Activated naive CD4-positive, alpha-beta T cell treated with anti-CD3 and anti-CD28 coated beads for 36 hours (primary cell): ENCODE measurements around the gene ABHD17B. TPM values are rescaled to one million over a fixed set of nuclear protein-coding genes. Genes with fewer than 3 reads are reported as not detected.

Experiments used
- CTCF ChIA-PET: fragments of 350-600 bp; sonication (Branson Sonifier 250); formaldehyde crosslinking; loops from one replicate; lab custom pipeline; 2021; ENCODE audit warnings: antibody characterized with exemption; lab: Charles Lee
- DNase-seq: peaks from one replicate; pipeline ENCODE4 v3.0.0-alpha.2; 2020
- H3K27ac Mint-ChIP-seq: one replicate; pipeline ENCODE4 v1.8.0; 2021; ENCODE audit warnings: mild to moderate bottlenecking, mixed read lengths
- H3K27me3 Mint-ChIP-seq: one replicate; pipeline ENCODE4 v1.8.0; 2021; ENCODE audit warnings: low read depth, mixed read lengths
- H3K36me3 Mint-ChIP-seq: one replicate; pipeline ENCODE4 v1.8.0; 2021; ENCODE audit warnings: low read depth, mixed read lengths
- H3K4me1 Mint-ChIP-seq: one replicate; pipeline ENCODE4 v1.8.0; 2021; ENCODE audit warnings: low read depth, mixed read lengths
- H3K4me3 Mint-ChIP-seq: one replicate; pipeline ENCODE4 v1.8.0; 2021; ENCODE audit warnings: mild to moderate bottlenecking, moderate library complexity, mixed read lengths
- H3K9me3 Mint-ChIP-seq: one replicate; pipeline ENCODE4 v1.8.0; 2021; ENCODE audit warnings: mixed read lengths
- intact Hi-C: fragments of 100-400 bp; cut with micrococcal nuclease; formaldehyde crosslinking; loops from one replicate; pipeline ENCODE4 v1.15.1; 2023
- total RNA-seq, 2 experiments: library from RNA; stranded (reverse); gene quantifications; one replicate each; pipeline ENCODE4 v1.2.3, GENCODE V29; 2021

ABHD17B gene
- total RNA-seq, 2 experiments from 2014 or later: 10.2 to 11.1 TPM

- H3K27ac Mint-ChIP-seq: no peak overlapping the region
- no peaks in the 10 kb centered on the region for H3K9me3 Mint-ChIP-seq
- CTCF ChIA-PET: no interaction called here
- peaks cover 7% of the 10 kb centered on the region for H3K4me1 Mint-ChIP-seq
- peaks cover 4% of the 10 kb centered on the region for H3K36me3 Mint-ChIP-seq
- no peaks in the 10 kb centered on the region for H3K27me3 Mint-ChIP-seq
- no peak overlapping the region for H3K4me3 Mint-ChIP-seq
- intact Hi-C loops: no loop called here
- no peak for DNase-seq
Measured at GRCh38 chr9:71929223-71929622, 18.2 kb upstream of the ABHD17B start.

- no peak for DNase-seq
- H3K9me3 Mint-ChIP-seq: no peaks in the 10 kb centered on the region
- CTCF ChIA-PET: no interaction called here
- peaks cover 9% of the 10 kb centered on the region for H3K4me1 Mint-ChIP-seq
- no peak overlapping the region for H3K4me3 Mint-ChIP-seq
- no peak overlapping the region for H3K27ac Mint-ChIP-seq
- peaks cover 4% of the 10 kb centered on the region for H3K36me3 Mint-ChIP-seq
- H3K27me3 Mint-ChIP-seq: no peaks in the 10 kb centered on the region
- intact Hi-C loops: no loop called here
Measured at GRCh38 chr9:71928806-71929205, 17.8 kb upstream of the ABHD17B start.

DNA sequence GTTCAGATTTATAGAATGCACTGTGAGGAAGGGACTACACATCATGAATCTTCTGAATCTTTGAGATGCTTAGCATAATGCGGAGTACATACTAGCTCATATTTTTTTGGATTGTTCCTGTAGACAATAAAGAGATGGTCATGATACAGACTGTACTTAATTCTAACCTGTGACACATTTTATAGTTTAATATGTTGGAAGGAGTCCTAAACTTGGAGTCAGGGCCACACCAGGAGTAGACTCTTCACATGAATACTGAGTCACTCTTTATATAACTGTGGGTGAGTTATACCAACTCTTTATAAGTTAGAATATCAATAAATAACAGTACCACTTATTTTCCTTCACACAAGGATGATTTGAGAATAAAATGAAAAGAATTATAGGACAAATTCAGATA lies 17.4 kb upstream of the ABHD17B start:
- peaks cover 9% of the 10 kb centered on the region for H3K4me1 Mint-ChIP-seq
- H3K36me3 Mint-ChIP-seq: peaks cover 5% of the 10 kb centered on the region
- intact Hi-C loops: no loop called here
- no peak overlapping the region for H3K27ac Mint-ChIP-seq
- CTCF ChIA-PET: interaction anchor here (0.7 kb wide), 1 partner anchor 9 kb away, joined by 3 read pairs; no protein-coding TSS in a partner anchor
- no peak overlapping the region for H3K4me3 Mint-ChIP-seq
- no peaks in the 10 kb centered on the region for H3K27me3 Mint-ChIP-seq
- H3K9me3 Mint-ChIP-seq: no peaks in the 10 kb centered on the region
- DNase-seq: no peak

GRCh38 chr9:71925834-71926233 lies 14.8 kb upstream of the ABHD17B start:
- no peaks in the 10 kb centered on the region for H3K9me3 Mint-ChIP-seq
- H3K27ac Mint-ChIP-seq: no peak overlapping the region
- no peaks in the 10 kb centered on the region for H3K27me3 Mint-ChIP-seq
- CTCF ChIA-PET: interaction anchor here (0.5 to 0.6 kb wide), 2 partner anchors 13 to 109 kb away, joined by 3 read pairs; no protein-coding TSS in a partner anchor
- DNase-seq: no peak
- no peak overlapping the region for H3K4me3 Mint-ChIP-seq
- intact Hi-C loops: no loop called here
- peaks cover 7% of the 10 kb centered on the region for H3K4me1 Mint-ChIP-seq
- H3K36me3 Mint-ChIP-seq: peaks cover 9% of the 10 kb centered on the region

GRCh38 chr9:71924576-71924975 lies 13.6 kb upstream of the ABHD17B start:
- no peak overlapping the region for H3K27ac Mint-ChIP-seq

GRCh38 chr9:71921190-71921814 lies 10.3 kb upstream of the ABHD17B start:
- intact Hi-C loops: no loop called here
- H3K36me3 Mint-ChIP-seq: peaks cover 23% of the 10 kb centered on the region
- peaks cover 23% of the 10 kb centered on the region for H3K4me1 Mint-ChIP-seq
- no peaks in the 10 kb centered on the region for H3K27me3 Mint-ChIP-seq
- CTCF ChIA-PET: no interaction called here
- no peak overlapping the region for H3K4me3 Mint-ChIP-seq
- no peaks in the 10 kb centered on the region for H3K9me3 Mint-ChIP-seq
- H3K27ac Mint-ChIP-seq: no peak overlapping the region
- DNase-seq: no peak

More at GRCh38 chr9:71924576-71924975, 13.6 kb upstream of the ABHD17B start:
- H3K27me3 Mint-ChIP-seq: no peaks in the 10 kb centered on the region
- H3K4me3 Mint-ChIP-seq: no peak overlapping the region
- no peaks in the 10 kb centered on the region for H3K9me3 Mint-ChIP-seq
- DNase-seq: no peak
- intact Hi-C loops: no loop called here
- H3K36me3 Mint-ChIP-seq: peaks cover 11% of the 10 kb centered on the region
- CTCF ChIA-PET: interaction anchor here (0.6 kb wide), 2 partner anchors 115 to 794 kb away, joined by 3 read pairs; no protein-coding TSS in a partner anchor
- peaks cover 6% of the 10 kb centered on the region for H3K4me1 Mint-ChIP-seq

- CTCF ChIA-PET: interaction anchor here (0.7 kb wide), 1 partner anchor 20 kb away, joined by 3 read pairs; no protein-coding TSS in a partner anchor
- peaks cover 23% of the 10 kb centered on the region for H3K36me3 Mint-ChIP-seq
- no peak overlapping the region for H3K27ac Mint-ChIP-seq
- peaks cover 27% of the 10 kb centered on the region for H3K4me1 Mint-ChIP-seq
- DNase-seq: no peak
- intact Hi-C loops: no loop called here
- no peak overlapping the region for H3K4me3 Mint-ChIP-seq
- H3K9me3 Mint-ChIP-seq: no peaks in the 10 kb centered on the region
- no peaks in the 10 kb centered on the region for H3K27me3 Mint-ChIP-seq
Measured at GRCh38 chr9:71920456-71921189, 9.6 kb upstream of the ABHD17B start.

- no peak for DNase-seq
- H3K27me3 Mint-ChIP-seq: no peaks in the 10 kb centered on the region
- H3K4me1 Mint-ChIP-seq: peaks cover 36% of the 10 kb centered on the region
- H3K9me3 Mint-ChIP-seq: no peaks in the 10 kb centered on the region
- CTCF ChIA-PET: interaction anchor here (0.6 to 1.7 kb wide), 2 partner anchors 19 to 108 kb away, joined by 3 to 4 read pairs; no protein-coding TSS in a partner anchor
- intact Hi-C loops: loop anchor here (10.0 kb wide), 3 partner anchors 314 to 1664 kb away; partner anchors contain the start of genes SMC5 and TMC1
- no peak overlapping the region for H3K4me3 Mint-ChIP-seq
- H3K27ac Mint-ChIP-seq: no peak overlapping the region
- peaks cover 22% of the 10 kb centered on the region for H3K36me3 Mint-ChIP-seq
Measured at GRCh38 chr9:71918419-71918818, 7.4 kb upstream of the ABHD17B start.

- intact Hi-C loops: loop anchor here (10.0 kb wide), 3 partner anchors 312 to 1662 kb away; partner anchors contain the start of genes SMC5 and TMC1
- H3K4me1 Mint-ChIP-seq: peaks cover 47% of the 10 kb centered on the region
- CTCF ChIA-PET: interaction anchor here (0.6 kb wide), 1 partner anchor 27 kb away, joined by 3 read pairs; no protein-coding TSS in a partner anchor
- peak; percentile 39 for DNase-seq
- no peaks in the 10 kb centered on the region for H3K27me3 Mint-ChIP-seq
- H3K27ac Mint-ChIP-seq: no peak overlapping the region
- H3K36me3 Mint-ChIP-seq: peaks cover 16% of the 10 kb centered on the region
- H3K4me3 Mint-ChIP-seq: no peak overlapping the region
- no peaks in the 10 kb centered on the region for H3K9me3 Mint-ChIP-seq
Measured at GRCh38 chr9:71916834-71917534, 6.0 kb upstream of the ABHD17B start.

- intact Hi-C loops: loop anchor here (10.0 kb wide), 3 partner anchors 311 to 1661 kb away; partner anchors contain the start of genes SMC5 and TMC1
- peaks cover 51% of the 10 kb centered on the region for H3K4me1 Mint-ChIP-seq
- no peaks in the 10 kb centered on the region for H3K27me3 Mint-ChIP-seq
- peaks cover 14% of the 10 kb centered on the region for H3K36me3 Mint-ChIP-seq
- no peaks in the 10 kb centered on the region for H3K9me3 Mint-ChIP-seq
- H3K27ac Mint-ChIP-seq: no peak overlapping the region
- H3K4me3 Mint-ChIP-seq: no peak overlapping the region
- CTCF ChIA-PET: no interaction called here
- DNase-seq: no peak
Measured at GRCh38 chr9:71915495-71915894, 4.5 kb upstream of the ABHD17B start.

GRCh38 chr9:71911908-71912335 lies 929 bp upstream of the ABHD17B start:
- no peaks in the 10 kb centered on the region for H3K9me3 Mint-ChIP-seq
- peak overlapping the region; percentile 92 for H3K27ac Mint-ChIP-seq
- DNase-seq: no peak
- H3K4me1 Mint-ChIP-seq: peaks cover 56% of the 10 kb centered on the region
- CTCF ChIA-PET: interaction anchor here (0.9 kb wide), 1 partner anchor 119 kb away, joined by 4 read pairs; no protein-coding TSS in a partner anchor
- intact Hi-C loops: loop anchor here (1.0 to 10.0 kb wide), 13 partner anchors 15 to 1657 kb away; partner anchors contain the start of genes CEMIP2, SMC5, TMC1 and ZFAND5
- peak overlapping the region; percentile 99 for H3K4me3 Mint-ChIP-seq
- no peaks in the 10 kb centered on the region for H3K36me3 Mint-ChIP-seq
- no peaks in the 10 kb centered on the region for H3K27me3 Mint-ChIP-seq
